CD4-positive, alpha-beta T cell treated with Interleukin-6 for 4 hours (primary cell): ENCODE data around the gene CIZ1.
"Not testable (repeated sequence)": the region's sequence is repeated elsewhere in the genome, so short reads cannot be mapped to it uniquely, and the experiment has no call there.

Experiments
- DNase-seq: peaks from one replicate; pipeline ENCODE4 v3.0.0-alpha.2; 2020; ENCODE audit warnings: mixed read lengths

CIZ1 gene

GRCh38 chr9:128191406-128192046 is at the start of gene CIZ1:
CIZ1 (minus strand) TSS chr9:128191572; CDS start chr9:128190857, 715 bp downstream.
- peak; percentile 81 for DNase-seq

- no peak for DNase-seq
These were observed 42.5 kb upstream of the CIZ1 start for GRCh38 chr9:128233817-128234406.

GRCh38 chr9:128232528-128233428 is 41.4 kb upstream of the CIZ1 start:
- no peak for DNase-seq

GRCh38 chr9:128231638-128232527 is 40.5 kb upstream of the CIZ1 start:
- no peak for DNase-seq

GRCh38 chr9:128230897-128231296 is 39.5 kb upstream of the CIZ1 start:
- DNase-seq: not testable (repeated sequence)

GRCh38 chr9:128226412-128226801 is 35.0 kb upstream of the CIZ1 start:
- DNase-seq: no peak

- no peak for DNase-seq
These were observed 34.5 kb upstream of the CIZ1 start for GRCh38 chr9:128225770-128226411.

- DNase-seq: no peak
These were observed 33.5 kb upstream of the CIZ1 start for GRCh38 chr9:128224877-128225276.

- DNase-seq: no peak
These were observed 31.7 kb upstream of the CIZ1 start for GRCh38 chr9:128222880-128223670.

- DNase-seq: no peak
These were observed 30.7 kb upstream of the CIZ1 start for GRCh38 chr9:128222026-128222425.

GRCh38 chr9:128219831-128220230 is 28.5 kb upstream of the CIZ1 start:
- no peak for DNase-seq

GRCh38 chr9:128218518-128219389 is 27.4 kb upstream of the CIZ1 start:
- peak; percentile 96 for DNase-seq

GRCh38 chr9:128218172-128218517 is 26.8 kb upstream of the CIZ1 start:
- DNase-seq: no peak

GRCh38 chr9:128216781-128217553 is 25.6 kb upstream of the CIZ1 start:
- DNase-seq: no peak

GRCh38 chr9:128215491-128216409 is 24.4 kb upstream of the CIZ1 start:
- no peak for DNase-seq

GRCh38 chr9:128214571-128215490 is 23.5 kb upstream of the CIZ1 start:
- DNase-seq: no peak
